ENCODE measurements around the gene KIAA1217.

DNA sequence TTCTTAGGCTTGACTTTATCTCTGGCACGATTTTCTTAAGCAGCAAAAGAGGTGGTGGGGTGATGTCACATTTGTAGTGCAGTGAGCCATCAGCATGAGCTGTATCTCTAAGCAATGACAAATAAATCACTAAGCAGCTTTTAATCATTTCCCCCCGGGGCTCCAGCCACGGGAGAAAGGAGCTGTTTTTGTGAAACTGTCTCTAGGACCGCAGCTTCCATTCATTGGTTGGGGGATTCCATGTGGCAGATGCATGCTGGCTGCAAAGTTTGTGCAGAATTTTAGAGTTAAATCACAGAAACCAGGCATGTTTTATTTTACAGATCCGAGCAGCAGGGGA, 464 bp downstream of the KIAA1217 start:
- TF ChIP-seq, protein P1, sequence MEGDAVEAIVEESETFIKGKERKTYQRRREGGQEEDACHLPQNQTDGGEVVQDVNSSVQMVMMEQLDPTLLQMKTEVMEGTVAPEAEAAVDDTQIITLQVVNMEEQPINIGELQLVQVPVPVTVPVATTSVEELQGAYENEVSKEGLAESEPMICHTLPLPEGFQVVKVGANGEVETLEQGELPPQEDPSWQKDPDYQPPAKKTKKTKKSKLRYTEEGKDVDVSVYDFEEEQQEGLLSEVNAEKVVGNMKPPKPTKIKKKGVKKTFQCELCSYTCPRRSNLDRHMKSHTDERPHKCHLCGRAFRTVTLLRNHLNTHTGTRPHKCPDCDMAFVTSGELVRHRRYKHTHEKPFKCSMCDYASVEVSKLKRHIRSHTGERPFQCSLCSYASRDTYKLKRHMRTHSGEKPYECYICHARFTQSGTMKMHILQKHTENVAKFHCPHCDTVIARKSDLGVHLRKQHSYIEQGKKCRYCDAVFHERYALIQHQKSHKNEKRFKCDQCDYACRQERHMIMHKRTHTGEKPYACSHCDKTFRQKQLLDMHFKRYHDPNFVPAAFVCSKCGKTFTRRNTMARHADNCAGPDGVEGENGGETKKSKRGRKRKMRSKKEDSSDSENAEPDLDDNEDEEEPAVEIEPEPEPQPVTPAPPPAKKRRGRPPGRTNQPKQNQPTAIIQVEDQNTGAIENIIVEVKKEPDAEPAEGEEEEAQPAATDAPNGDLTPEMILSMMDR (IDR thresholded peaks at IDR 0.05 in 2 of 3, conservative IDR thresholded peaks at IDR 0.05 in 1 of 3; ENCODE audit: borderline replicate concordance in 1 of 3, insufficient read depth in 1 of 3, low read depth in 2 of 3, low read length in 2 of 3), result no peak
- TF ChIP-seq TCF7L2 (IDR thresholded peaks at IDR 0.05; ENCODE audit: borderline replicate concordance, extremely low read depth, insufficient read depth, insufficient read length), result no peak
- TF ChIP-seq EGR1 (IDR thresholded peaks at IDR 0.05; ENCODE audit: low read depth), result no peak
- TF ChIP-seq POLR2AphosphoS5 (IDR thresholded peaks at IDR 0.05; ENCODE audit: low read depth, low read length), result no peak
- TF ChIP-seq ZNF274 (IDR thresholded peaks at IDR 0.05; ENCODE audit: low read depth, low read length), result no peak
- TF ChIP-seq RAD21 (IDR thresholded peaks at IDR 0.05; ENCODE audit: low read depth), result no peak
- no peak for TF ChIP-seq SP1 (IDR thresholded peaks at IDR 0.05; ENCODE audit: low read depth)
- no peak for TF ChIP-seq YY1 (IDR thresholded peaks at IDR 0.05; ENCODE audit: extremely low read depth, insufficient replicate concordance, low read depth, low read length)
- TF ChIP-seq POLR2A (IDR thresholded peaks at IDR 0.05; ENCODE audit: borderline replicate concordance, extremely low read depth, insufficient read depth, insufficient read length), result no peak
- TF ChIP-seq EZH2 (IDR thresholded peaks at IDR 0.05), result no peak
